Stimulated activated CD8-positive, alpha-beta memory T cell treated with anti-CD3 and anti-CD28 coated beads, Interleukin-4, amount 100 ng/mL, for 4 hours (primary cell): ENCODE data around the gene VSTM2L.
"Not testable (repeated sequence)": the region's sequence is repeated elsewhere in the genome, so short reads cannot be mapped to it uniquely, and the experiment has no call there.

ENCODE experiments used
- DNase-seq, 2 donors: peaks; one replicate each; pipeline ENCODE4 v3.0.0-alpha.2; 2020; ENCODE audit warnings: low read depth in 2 of 2, low spot score in 1 of 2

VSTM2L gene, protein sequence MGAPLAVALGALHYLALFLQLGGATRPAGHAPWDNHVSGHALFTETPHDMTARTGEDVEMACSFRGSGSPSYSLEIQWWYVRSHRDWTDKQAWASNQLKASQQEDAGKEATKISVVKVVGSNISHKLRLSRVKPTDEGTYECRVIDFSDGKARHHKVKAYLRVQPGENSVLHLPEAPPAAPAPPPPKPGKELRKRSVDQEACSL

DNA sequence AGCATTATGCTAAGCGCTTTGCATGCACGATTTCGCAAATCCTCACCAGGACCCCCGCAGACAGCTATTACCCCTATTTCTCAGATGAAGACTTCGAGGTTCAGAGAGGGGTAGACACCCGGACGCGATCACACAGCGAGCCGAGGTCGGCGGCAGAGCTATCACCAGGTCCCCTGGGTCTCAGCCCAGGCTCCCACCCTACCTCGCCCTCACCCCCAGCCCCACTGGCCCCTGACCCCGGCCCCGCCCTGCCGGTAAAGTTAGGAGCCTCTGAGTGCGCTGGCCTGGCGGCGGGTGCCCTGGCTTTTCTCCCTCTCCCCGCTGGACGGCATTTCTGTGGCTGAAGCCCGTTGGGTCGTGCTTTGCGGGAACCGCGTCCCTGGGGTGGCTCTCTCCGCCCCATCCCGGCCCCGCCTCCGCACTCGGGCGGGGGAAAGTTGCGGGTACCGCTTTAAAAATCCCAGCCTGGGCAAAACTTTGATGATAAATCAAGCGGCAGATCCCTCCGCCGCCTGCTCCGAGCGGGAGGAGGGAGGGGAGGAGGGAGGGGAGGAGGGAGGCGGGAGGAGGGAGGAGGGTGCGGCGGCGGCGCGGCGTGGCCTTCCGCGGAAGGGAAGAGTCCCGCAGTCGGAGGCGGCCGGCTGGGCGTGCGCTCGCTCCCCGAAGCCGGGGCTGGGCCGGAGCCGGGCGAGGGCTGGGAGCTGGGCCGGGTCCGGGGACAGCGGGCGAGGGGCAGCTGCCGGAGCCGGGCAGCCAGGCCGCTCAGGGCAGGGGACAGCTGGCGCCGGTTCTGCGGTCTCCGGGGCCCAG is at the start of gene VSTM2L:
Gene VSTM2L (plus strand): TSS at position 624 of the 810 bp plus-strand sequence. CDS start 224 bp downstream, outside the sequence.
- DNase-seq = no peak

DNA sequence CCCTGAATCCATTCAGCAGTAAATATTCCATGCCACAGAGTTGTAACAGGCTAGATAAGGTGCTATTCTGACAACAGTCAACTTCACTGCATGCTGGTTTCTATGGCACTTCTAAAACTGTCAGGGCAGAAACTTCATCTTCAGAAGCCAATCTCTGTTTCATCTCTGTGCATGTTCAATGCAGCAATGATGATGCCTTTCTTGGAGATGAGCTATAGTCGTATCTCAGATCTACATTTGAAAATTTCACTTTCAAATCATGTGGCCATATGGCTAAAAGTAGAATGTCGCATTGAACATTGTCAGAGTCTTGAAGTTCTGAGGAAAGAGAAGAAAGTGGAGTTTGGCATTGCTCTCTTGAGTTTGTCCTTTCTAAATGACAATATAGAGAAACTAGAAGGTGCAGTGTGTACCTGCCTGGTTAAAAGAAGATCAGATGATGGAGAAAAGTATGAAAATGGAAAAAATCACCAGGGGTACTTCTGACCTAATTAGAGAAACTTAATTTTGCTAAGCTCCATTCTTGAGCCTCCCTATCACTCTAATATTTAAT is 49.0 kb upstream of the VSTM2L start:
- DNase-seq = no peak

DNA sequence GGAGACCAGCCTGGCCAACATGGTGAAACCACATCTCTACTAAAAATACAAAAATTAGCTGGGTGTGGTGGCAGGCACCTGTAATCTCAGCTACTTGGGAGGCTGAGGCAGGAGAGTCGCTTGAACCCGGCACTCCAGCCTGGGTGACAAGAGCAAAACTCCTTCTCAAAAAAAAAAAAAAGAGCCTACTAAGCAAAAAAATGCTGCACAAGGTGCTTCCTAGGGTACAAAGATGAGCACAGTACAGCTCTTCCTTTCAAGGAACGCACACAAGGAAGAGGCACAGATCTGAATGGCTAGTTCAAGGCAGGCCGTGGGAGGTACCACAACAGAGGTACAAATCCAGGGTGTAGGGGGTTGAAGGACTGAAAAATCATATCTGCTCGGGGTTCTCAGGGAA is 46.9 kb upstream of the VSTM2L start:
- not testable (repeated sequence) for DNase-seq

DNA sequence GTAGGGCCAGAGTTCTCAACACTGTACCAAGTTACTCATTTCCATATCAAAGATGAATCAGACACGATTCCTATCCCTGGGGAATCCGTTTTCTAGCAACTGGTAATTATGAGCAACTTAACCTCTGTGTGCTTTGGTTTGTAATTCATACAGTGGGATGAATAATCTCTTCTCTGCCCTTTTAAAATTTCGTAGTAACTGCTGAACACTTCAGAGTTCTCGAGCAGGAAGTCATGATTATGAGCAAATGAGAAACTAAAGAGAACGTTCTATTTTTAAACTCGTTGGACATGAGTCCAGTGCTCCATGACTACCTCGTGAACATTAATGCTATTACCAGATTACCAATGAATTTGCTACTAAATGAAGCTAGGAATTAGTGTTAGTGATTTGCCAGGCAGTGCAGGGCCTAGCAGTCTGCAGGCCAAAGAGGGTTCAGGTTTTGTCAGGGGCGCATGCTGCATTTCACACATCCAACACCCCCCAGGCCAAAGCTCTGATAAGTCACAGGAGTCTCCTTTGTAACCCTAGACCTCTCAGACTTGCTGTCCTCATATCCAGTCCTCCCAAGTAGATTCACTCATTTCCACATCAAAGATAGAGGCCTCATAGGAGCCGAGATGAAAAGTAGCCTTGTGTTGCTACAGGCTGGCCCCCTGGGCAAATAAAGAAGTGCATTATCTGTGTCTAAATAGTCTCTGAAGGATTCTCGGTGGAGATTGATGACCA is 45.8 kb upstream of the VSTM2L start:
- DNase-seq = no peak

DNA sequence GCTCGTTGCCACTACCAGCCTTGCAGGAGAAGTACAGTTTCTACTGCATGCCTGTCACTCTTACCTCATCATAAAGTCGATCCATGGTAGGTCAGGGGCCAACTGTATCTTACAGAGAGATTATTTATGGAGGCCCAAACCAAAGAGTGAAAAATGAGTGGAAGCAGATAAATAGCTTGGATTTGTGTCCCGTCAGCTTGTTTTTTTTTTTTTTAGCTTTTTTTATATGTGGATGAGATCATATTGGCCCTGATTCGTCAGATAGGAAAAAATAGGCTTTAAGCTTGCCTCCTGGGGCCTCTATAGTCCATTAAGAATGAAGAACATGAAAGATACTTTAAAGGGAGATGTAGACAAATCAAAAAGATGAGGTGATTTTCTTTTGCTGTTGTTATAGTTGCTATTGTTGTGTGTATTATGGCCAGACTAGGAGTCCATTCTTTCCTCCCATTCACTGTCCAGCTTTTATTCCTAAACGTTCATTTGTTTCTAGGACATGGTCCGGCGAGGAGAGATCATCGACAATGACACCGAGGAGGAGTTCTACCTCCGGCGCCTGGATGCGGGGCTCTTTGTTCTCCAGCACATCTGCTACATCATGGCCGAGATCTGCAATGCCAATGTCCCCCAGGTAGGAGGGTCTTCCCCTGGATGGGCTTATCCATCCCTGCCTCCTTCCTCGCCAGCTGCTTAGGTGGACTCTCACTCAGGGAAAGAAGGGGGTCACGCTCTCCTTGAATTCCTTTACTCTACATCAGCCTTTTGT is 43.3 kb upstream of the VSTM2L start:
- no peak for DNase-seq

DNA sequence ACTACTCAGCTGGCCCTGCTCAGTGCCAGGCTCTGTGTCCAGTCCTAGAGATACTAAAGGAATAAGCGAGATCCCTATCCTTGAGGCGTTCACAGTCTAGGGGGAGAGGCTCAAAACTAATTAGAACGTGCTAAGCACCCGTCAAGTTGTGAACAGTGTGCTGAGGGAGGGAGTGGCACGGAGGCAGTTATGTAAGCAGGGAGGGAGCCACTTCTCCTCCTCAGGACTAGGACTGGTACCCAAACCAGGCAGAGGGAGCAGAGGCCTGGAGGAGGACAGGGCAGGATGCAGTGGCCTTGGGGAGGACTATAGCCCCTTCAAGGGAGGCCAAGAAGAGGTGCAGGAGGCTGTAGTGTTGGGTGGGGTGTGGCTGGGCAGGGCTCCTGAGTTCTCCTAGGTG is 39.6 kb upstream of the VSTM2L start:
- DNase-seq = no peak

DNA sequence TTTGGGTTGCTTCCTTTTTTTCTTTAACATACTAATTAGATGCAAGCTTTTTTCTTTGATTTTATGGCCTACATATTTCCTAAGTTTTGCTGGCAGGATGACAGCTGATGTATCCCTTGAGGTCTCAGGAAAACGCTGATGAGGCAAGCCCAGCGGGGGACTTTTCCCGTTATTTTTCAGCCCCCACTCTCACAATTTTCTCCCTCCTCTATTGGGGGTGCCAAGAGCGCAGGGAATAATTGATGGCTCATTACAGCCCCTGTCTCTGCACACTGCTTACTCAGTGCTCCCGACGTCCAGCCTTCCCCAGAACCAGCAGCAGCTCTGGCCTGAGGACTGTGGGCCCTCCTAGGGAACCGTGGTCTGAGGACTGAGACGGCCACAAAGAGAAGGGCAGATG is 38.6 kb upstream of the VSTM2L start:
- DNase-seq = no peak

DNA sequence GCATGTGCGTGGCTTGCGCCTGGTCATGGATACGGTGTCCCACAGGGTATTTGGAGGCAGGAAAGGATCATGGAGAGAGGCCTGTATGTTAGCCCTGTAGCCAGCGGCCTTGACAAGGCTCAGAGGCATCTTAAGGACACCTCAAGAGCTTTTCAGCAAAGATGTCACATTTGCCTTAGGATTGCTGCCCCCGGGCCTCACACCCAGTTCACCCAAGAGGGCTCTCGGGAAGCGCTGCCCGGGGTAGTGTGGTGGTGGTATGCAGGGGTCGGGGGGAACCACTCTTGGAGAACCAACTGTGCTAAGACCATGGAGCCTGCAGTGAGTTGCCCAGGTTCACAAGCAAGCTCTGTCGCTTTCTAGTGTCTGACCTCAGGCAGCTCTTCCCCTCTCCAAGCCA is 36.9 kb upstream of the VSTM2L start:
- no peak for DNase-seq

DNA sequence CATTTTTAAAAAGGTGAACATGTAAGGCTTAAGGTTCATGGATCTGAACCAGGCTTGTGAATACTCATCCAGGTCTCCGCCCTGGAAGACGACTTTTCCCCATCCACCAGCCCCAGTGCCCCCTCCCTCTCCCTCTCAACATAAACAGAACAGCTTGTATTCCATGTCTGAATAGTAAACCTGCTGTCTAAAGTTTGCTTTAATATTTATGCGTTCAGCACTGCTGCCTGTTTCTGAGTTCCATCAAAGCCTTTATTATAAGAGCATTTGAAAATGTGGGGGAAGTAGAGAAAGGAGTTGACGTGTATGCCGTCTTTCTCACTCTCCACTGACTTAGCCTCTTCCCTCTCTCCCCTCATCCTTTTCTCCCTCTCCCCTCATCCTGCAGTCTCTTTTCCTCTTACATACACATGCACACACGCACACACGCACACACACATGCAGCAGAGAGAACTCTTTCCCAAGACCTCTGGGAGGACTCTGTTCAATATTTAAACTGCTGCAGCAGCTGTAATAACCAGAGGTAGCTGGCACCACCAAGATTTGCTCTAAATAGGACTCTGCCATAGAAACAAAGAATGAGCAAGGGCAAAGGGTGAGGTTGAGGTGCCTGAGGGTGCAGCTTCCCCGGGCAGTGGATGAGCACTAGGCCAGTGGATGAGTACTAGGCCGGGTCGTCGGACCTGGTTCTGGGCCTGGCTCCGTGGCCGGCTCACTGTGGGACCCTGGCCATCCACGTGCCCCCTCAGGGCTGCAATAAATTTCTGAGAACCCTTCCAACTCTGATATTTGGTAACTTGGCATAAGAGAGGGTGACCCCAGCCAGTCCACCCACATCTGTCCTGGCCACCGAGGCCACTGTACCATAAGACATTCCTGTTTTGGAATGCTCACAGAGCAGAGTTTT is 35.4 kb upstream of the VSTM2L start:
- no peak for DNase-seq

DNA sequence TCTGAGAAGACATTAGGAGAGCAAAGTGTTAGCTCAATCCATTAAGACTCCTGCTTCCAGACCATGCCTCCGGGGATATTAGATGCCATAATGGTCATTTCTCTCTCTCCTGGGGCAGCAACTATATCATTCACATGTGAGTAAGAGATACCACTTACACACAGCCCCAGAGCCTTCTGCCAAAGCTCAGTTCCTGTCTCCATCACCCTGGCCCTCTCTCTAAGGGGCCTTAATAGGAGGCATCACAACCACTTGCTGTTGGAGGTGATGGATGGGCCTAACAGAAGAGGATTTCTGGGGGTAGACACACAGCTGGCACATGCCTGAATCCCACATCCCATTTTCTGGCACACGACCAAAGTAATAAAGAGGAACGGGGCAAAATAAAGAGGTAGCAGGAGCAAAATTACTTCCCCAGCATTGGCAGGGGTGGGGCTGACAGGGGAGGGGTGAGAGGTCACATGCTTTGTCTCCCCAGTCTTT is 34.0 kb upstream of the VSTM2L start:
- DNase-seq = no peak

DNA sequence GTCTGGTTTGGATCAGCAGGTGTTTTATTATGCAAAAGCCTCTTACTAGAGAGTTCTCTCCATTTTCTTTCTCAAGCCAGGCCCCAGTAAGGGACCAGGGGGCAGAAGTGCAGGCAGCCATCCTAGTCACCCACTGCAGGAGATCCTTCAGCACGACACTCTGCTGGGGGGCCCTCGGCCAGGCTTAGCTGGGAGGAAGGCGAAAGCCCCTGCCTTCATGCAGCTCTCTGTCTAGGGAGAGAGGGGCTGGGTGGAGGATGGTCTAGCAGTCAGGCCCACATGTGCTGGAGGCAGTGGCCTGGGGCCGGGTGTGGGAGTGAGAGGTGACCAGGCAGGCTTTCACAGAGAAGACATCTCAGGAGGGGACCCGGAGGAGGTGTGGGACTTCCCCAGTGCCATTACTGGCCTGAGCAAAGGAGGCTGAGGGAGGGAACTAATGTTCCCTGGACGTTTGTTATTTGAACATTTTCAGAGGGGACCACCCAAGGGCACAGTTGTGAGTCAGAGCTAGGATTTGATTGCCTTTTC is 33.5 kb upstream of the VSTM2L start:
- no peak for DNase-seq

DNA sequence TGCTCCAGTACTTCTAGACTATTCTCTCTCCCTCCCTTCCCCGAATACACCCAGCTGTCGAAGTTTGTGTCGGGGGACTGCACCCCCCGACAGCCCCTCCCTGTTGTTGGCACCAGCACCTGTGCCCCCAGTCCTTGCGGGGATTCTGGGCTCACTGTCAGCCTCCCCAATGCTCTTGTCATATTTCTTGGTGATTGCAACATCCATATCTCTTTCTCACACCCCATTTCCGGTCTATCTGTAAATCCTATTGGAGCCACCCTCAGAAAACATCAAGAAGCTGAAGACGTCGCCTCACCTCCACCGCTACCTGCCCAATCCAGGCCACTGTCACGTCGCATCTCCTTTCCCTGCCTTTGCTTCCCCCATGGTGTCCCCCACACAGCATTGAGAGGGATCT is 32.6 kb upstream of the VSTM2L start:
- DNase-seq = no peak

DNA sequence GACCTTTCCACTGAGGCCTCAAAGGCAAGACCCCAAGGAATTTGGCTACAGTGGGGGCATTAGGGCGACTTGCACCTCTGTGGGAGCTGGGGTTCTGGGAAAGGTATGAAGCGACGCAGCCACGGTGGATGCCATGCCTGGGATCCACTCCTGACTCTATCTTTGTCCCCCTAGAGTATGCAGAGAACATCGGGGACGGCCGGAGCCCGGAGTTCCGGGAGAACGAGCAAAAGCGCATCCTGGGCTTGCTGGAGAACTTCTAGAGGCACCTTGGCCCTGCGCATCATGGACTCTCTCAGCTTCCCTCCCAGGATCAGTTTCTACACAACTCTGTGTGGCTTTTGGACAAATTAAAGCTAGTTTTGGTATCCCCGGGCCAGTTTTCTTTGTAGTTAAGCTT is 31.2 kb upstream of the VSTM2L start:
- DNase-seq = no peak

DNA sequence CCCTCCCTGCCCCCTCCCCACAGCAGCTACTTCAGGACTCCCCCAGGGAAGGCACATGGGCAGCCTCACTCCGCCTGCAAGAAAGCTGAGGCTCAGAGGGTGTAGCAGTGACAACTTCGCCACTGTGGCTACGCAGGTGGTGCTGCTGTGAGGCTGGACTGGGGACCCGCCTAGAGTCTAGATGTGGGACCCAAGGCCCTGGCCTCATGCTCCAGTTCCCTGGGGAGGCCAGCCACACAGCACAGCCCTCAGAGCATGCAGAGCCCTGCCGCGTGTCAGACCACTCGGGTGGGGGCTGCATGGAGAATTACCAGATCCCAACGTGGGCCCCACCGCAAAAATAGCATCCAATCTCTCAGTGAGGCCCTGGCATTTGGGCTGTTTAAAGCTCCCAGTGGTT is 30.8 kb upstream of the VSTM2L start:
- no peak for DNase-seq

DNA sequence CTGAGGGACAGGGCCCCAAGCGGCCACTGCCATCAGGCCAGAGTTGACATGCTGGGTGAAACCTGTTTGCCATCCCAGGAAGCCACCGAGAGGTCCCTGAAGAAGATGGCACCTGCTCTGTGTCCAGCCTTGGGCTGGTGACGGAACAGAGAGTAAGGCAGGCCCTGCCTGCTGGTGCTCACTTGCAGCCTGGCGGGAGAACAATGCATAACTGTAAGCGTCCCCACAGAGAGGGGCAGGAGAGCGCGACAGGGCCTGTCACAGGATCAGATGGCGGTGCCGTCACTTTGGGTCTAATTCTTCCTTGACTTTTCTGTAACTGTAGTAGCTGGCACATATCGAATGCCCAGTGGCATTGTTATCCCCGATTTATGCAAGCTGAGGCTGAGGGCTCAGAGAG is 29.0 kb upstream of the VSTM2L start:
- DNase-seq = no peak

DNA sequence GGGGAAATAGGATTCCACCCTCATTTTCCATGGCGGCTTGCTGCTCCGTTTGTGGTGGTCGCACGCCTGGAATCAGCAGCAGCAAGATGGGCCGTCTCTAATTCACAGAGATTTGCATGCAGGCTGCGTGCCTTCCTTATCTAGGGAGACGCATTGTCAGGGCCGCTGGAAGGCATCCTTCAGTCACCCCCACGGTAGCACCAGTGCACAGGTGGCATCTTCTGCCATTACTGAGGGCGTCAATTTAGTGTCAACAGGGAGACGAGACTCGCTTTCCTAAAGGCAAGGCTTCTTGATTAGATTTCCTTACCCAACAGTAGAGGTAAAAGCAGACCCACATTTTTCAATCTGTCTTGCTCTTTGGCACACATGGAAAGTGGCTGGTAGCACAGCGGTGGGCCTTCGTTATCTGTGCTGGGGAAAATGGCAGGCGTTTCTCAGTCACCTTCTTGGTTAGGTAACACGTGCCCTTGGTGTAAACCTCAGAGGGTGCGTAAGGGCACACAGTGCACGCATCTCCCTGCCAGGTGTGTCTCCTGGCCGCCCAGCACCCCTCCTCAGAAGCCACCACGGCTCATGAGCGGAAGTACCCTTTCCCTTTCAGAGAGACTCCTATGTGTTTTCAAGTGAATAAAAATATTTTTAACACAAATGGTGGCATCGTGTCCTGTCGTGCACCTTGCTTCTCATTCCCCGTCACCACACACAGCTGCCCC is 27.3 kb upstream of the VSTM2L start:
- DNase-seq = no peak

DNA sequence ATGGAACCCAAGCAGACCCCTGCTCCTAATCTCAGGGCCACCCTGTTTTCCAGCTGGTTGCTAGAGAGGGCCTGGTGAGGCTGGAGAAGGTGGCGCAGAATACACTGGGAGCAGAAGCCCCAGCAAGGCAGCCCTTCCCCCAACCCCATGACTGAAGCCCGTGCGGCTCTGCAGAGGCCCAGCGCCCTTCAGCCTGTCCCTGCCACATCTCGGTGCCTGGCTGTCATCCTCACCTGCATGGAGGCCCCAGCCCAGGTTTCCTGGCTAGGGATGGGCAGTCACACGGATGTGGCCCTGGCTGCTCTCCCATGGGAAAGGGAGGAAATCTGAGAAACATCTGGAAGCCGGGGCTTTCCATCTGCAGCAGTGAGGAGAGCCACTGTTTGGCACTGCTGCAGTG is 26.1 kb upstream of the VSTM2L start:
- DNase-seq = no peak

DNA sequence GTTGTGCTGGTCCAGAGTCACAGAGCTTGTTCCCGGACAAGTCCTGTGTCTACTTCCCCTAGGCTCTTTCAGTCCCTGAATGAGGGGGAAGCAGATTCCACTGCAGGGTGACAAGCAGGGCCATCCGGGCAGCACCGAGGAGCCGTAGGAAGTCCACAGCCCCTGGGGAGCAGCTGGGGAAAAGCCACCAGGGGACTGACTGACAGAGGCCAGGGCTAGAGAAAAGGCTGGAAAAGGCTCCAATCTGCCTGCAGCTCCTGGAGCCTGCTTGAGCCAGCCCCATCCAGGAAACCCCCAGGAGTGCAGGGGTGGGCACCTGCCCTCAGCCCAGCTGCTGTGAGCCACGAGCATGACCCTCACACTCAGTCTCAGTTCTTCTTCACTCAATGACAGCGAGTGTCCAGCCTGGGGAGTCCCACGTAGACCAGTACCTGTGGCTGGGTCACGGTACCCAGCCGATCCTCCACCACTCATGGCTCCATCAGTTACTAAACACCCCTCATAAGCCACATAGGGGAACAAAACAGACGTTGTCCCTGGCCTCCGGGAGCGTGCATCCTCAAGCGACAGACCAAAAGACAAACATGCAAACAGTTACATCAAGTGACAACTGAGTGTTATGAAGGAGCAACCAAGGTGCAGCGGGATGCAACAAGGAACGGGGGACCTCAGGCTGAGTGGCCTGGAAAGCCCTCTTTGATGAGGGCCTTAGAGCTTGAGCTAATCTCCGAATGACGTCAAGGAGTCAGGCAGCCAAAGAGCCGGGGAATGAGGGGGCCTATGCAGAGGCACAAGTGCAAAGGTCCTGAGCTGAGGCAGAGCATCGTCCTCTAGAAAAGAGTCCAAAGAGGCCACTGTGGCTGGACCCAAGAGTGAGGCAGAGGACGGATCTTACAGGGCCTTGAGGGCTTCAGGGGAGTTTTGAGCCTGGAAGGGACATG is 24.8 kb upstream of the VSTM2L start:
- no peak for DNase-seq
